Activated CD8-positive, alpha-beta memory T cell treated with anti-CD3 and anti-CD28 coated beads for 4 hours (primary cell): ENCODE data around the gene RGS17.
"Not testable (repeated sequence)": the region's sequence is repeated elsewhere in the genome, so short reads cannot be mapped to it uniquely, and the experiment has no call there.

Experiments
- DNase-seq, 2 donors: peaks; one replicate each; pipeline ENCODE4 v3.0.0-alpha.2; 2020; ENCODE audit warnings: low read depth in 2 of 2

RGS17 gene

GRCh38 chr6:153131037-153131981 lies at the start of gene RGS17:
Gene RGS17, minus strand, starts transcription at chr6:153131282. Its CDS starts 87,264 bp downstream, at chr6:153044018.
- no peak for DNase-seq

- DNase-seq = no peak
Measured at GRCh38 chr6:153172815-153173214, 41.7 kb upstream of the RGS17 start.

GRCh38 chr6:153170511-153170910 lies 39.4 kb upstream of the RGS17 start:
- no peak for DNase-seq

GRCh38 chr6:153167907-153168306 lies 36.8 kb upstream of the RGS17 start:
- no peak for DNase-seq

- DNase-seq = no peak
Measured at GRCh38 chr6:153167061-153167891, 36.2 kb upstream of the RGS17 start.

GRCh38 chr6:153162646-153163045 lies 31.6 kb upstream of the RGS17 start:
- no peak for DNase-seq

- no peak for DNase-seq
Measured at GRCh38 chr6:153162172-153162571, 31.1 kb upstream of the RGS17 start.

- DNase-seq = no peak
Measured at GRCh38 chr6:153160221-153160620, 29.1 kb upstream of the RGS17 start.

GRCh38 chr6:153150752-153151440 lies 19.8 kb upstream of the RGS17 start:
- no peak for DNase-seq

GRCh38 chr6:153150371-153150751 lies 19.3 kb upstream of the RGS17 start:
- DNase-seq = no peak

GRCh38 chr6:153149891-153150290 lies 18.8 kb upstream of the RGS17 start:
- DNase-seq = no peak

- no peak for DNase-seq
Measured at GRCh38 chr6:153146413-153146812, 15.3 kb upstream of the RGS17 start.

GRCh38 chr6:153145591-153145990 lies 14.5 kb upstream of the RGS17 start:
- DNase-seq = no peak

GRCh38 chr6:153143200-153143599 lies 12.1 kb upstream of the RGS17 start:
- no peak for DNase-seq

- DNase-seq = no peak
Measured at GRCh38 chr6:153140299-153140698, 9.2 kb upstream of the RGS17 start.

- no peak for DNase-seq
Measured at GRCh38 chr6:153138930-153139329, 7.8 kb upstream of the RGS17 start.

- no peak for DNase-seq
Measured at GRCh38 chr6:153135681-153136080, 4.6 kb upstream of the RGS17 start.

GRCh38 chr6:153133667-153134066 lies 2.6 kb upstream of the RGS17 start:
- not testable (repeated sequence) for DNase-seq

GRCh38 chr6:153130515-153131036 lies 506 bp downstream of the RGS17 start:
- DNase-seq = no peak

- no peak for DNase-seq
Measured at GRCh38 chr6:153129873-153130514, 1.1 kb downstream of the RGS17 start.

GRCh38 chr6:153126218-153126617 lies 4.9 kb downstream of the RGS17 start:
- DNase-seq = no peak
